CD4-positive, alpha-beta T cell treated with Interleukin-10 for 1 hour (primary cell): ENCODE results near the gene KDSR.

Experiments used
- DNase-seq: peaks from one replicate; pipeline ENCODE4 v3.0.0-alpha.2; 2020

The KDSR gene

GRCh38 chr18:63319383-63320122 is 47.5 kb downstream of the KDSR start, which contains the start of gene BCL2:
BCL2 (minus strand) TSS chr18:63319769.
- DNase-seq, result no peak

- DNase-seq, result no peak
These were observed 48.1 kb downstream of the KDSR start for GRCh38 chr18:63318889-63319382.

- DNase-seq, result peak; percentile 89
These were observed 48.8 kb downstream of the KDSR start for GRCh38 chr18:63317982-63318888.

GRCh38 chr18:63317556-63317946 is 49.5 kb downstream of the KDSR start:
- DNase-seq, result no peak

GRCh38 chr18:63316612-63317555 is 50.1 kb downstream of the KDSR start:
- no peak for DNase-seq

DNA sequence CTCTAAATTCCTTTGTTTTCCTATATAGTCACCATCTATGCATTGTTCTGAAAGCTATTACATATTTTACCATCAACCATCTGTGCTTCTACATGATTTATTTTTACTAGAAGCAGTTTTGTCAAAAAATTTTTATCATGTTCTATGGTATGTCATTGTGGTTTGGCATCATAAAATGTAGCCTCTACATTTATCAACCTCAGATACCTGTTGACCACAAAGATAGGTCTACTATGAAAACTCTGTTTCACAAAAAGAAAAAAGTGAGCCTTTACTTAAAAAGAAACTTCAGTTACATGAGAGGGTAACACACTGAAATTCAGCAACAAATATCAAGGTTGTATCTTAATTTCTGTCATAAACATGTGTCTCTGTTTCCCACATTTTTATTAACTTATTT is 51.1 kb downstream of the KDSR start:
- DNase-seq, result no peak

DNA sequence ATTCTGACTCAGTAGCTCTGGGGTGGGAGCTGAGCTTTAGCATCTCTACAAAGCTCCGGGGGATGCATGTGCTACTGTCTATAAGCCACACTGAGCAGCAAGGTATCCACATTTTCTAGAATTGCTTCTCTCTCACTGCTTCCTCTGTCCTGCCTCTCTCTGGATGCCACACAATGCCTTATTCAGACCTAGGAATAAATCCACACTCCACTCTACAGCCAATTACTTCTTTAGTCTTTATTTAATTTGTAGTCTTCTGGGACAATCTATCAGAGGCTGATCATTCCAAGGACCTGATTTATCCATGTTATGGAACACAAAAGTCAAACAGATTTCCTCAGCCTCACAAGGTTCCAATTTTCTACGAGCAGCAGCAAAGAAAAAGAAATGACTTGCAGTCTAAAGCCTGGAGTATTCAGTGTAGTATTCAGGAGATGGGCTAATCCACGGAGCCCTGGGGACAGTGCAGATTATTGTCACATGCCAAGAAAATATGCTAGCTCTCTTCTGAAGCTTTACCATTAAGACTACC is 51.8 kb downstream of the KDSR start:
- DNase-seq, result no peak

DNA sequence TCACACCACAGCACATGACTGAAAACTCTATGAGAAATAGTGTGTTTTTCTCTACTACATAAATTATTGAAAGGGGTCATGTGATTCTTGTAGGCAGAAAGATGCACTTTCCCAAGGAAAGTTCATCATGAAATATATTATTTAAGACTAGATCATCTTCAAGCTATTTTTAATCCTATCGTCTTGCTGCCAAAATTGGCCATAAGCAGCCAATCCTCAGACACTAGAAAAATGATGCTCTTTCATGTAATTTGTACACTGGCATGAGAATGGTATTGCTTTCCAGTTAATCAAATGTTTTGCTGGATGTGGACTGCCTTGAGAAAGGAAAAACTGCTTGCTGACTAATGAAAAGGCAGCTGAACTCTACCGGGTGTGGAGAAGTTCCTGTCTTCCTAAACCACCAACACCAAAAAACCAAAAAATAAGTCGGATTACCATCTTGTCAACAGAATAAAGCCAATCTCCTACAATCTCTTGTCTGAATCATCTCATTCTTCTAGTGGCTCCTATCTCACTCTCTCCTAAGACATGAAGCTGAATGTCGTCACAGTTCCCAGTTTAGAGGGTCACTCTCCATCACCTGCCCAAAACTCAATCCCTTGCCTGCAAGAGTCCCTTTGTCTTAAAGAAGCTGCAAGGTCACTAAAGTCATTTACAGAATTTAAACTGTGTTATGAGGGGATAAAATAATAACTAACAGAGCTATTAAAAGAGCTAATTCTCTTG is 52.8 kb downstream of the KDSR start:
- no peak for DNase-seq

DNA sequence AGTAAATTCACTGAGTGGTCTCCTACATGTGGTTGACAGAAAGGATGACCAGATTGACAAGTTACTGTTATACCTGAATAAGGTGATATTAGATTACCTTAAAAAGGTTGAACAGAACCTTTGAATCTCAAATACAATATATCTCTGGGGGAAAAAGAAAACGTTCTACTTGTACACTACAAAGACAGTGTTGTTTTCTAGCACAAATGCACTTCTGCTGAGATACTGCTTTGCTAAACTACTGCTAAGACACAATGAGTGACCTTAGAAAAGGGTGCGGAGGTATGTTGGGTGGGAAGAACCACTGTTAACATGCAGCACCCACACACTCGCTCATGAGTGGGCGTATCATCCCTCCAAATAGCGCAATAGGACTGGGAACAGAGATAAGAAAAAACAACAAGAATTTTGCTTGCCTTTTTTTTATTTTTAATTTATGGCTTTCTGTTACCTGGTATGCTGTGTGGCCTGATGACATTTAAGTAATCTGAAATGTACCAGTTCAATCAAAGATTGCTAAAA is 53.5 kb downstream of the KDSR start:
- no peak for DNase-seq

- DNase-seq, result no peak
These were observed 54.1 kb downstream of the KDSR start for GRCh38 chr18:63312737-63313395.

GRCh38 chr18:63312019-63312409 is 55.0 kb downstream of the KDSR start:
- no peak for DNase-seq

GRCh38 chr18:63311118-63312018 is 55.6 kb downstream of the KDSR start:
- DNase-seq, result no peak

DNA sequence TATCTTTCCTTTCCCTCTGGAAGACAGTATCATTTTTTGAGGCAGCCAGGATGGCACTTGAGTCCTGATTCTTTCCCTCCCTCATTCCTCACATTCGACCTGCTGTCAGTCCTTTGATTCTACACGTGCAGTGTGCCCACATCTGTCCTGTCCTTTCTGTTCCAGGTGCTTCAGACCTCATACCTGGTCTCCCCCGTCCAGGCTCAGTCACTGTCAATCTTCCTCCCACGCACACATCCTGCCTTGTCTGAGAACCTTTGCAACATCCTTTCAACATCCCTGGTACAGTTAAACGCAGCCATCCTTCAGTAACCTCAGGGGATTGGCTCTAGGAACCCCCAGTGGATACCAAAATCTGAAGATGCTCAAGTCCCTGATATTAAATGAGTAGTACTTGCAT is 57.6 kb downstream of the KDSR start:
- peak; percentile 42 for DNase-seq

DNA sequence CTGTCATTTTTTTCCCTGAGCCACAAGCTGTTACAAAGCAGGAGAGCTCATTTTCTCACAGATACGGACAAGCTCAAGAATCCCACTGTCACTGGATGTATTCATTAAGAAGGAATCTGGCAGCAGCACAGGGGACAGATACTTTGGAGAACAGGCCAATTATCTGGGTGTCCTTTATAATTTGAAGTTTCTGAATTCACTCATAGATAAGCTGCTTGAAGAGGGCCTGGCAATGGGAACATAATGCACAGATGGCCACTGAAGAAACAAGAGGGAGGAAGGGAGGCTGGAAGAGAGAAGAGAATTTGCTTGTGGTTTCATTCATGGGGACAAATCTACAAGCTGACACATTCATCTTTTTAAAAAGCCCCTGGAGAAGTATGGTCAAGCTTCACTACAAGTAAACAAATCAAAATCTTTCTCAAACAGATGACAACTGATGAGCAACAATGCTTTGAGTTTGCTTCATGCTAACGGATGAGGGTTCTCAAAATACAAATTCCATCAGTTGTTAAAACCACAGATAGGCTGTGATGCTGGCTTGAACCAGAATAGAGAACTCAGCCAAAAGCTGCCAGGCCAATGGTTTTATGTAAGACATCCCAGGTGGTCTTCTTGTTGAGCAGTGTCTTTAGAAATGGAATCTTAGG is 59.3 kb downstream of the KDSR start:
- DNase-seq, result no peak

GRCh38 chr18:63306819-63307550 is 60.0 kb downstream of the KDSR start:
- no peak for DNase-seq

DNA sequence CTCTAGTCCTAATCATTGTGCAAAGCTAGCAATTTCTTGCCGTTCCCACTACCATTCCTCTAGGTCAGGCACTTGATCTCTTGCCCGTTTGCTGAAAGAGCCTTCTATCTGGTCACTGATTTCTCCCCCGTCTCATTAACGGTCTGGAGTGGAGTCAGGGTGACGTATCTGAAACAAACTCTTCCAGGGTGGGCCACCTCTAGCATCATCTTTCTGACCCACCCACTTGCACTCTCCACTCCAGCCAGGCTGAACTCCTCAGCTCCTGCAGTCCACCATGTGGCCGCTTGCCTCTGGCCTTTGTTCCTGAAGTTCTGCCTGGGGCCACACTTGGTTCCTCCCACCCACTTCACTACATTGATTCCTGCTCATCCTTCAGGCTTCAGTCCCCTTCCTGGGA is 60.8 kb downstream of the KDSR start:
- no peak for DNase-seq

- no peak for DNase-seq
These were observed 63.5 kb downstream of the KDSR start for GRCh38 chr18:63303547-63303946.

GRCh38 chr18:63302636-63303405 is 64.2 kb downstream of the KDSR start:
- DNase-seq, result no peak
